MM.1S (cell line): ENCODE measurements around the gene ZNF300.

Source experiments
- DNase-seq: peaks from one replicate; pipeline ENCODE4 v3.0.0-alpha.2; 2015
- H2AFZ ChIP-seq: fragments of 300-600 bp; sonication (generic); 2 replicates; pipeline ENCODE4 v1.6.0; 2016; ENCODE audit warnings: antibody characterized with exemption, low read length
- H3F3A ChIP-seq: fragments of 300-600 bp; sonication (generic); 2 replicates; pipeline ENCODE4 v1.6.1; 2016; ENCODE audit warnings: mild to moderate bottlenecking, antibody characterized with exemption, low read length, moderate library complexity, mixed read lengths; ENCODE audit not compliant: insufficient read depth
- H3K27ac ChIP-seq: fragments of 300-600 bp; sonication (generic); 2 replicates; pipeline ENCODE4 v1.5.1; 2016; ENCODE audit warnings: mild to moderate bottlenecking, low read length
- H3K27me3 ChIP-seq: fragments of 300-600 bp; sonication (generic); replicated peaks from 2 replicates; pipeline ENCODE4 v1.6.0; 2016; ENCODE audit warnings: low read length; ENCODE audit not compliant: insufficient read depth
- H3K36me3 ChIP-seq: fragments of 300-600 bp; sonication (generic); replicated peaks from 2 replicates; pipeline ENCODE4 v1.6.1; 2016; ENCODE audit warnings: mild to moderate bottlenecking, low read length, mixed read lengths; ENCODE audit not compliant: insufficient read depth
- H3K4me1 ChIP-seq: fragments of 300-600 bp; sonication (generic); 2 replicates; pipeline ENCODE4 v1.6.1; 2016; ENCODE audit warnings: low read length, mixed read lengths
- H3K4me2 ChIP-seq: fragments of 300-600 bp; sonication (generic); 2 replicates; pipeline ENCODE4 v1.6.0; 2016; ENCODE audit warnings: low read depth, low read length
- H3K4me3 ChIP-seq: fragments of 300-600 bp; sonication (generic); 2 replicates; pipeline ENCODE4 v1.5.1; 2016; ENCODE audit warnings: low read length, mixed read lengths
- H3K79me2 ChIP-seq: fragments of 300-600 bp; sonication (generic); 2 replicates; pipeline ENCODE4 v1.6.1; 2016; ENCODE audit warnings: mixed run types, low read length, mixed read lengths
- H3K9ac ChIP-seq: fragments of 300-600 bp; sonication (generic); 2 replicates; pipeline ENCODE4 v1.6.1; 2016; ENCODE audit warnings: low read length, mixed read lengths
- H3K9me2 ChIP-seq: fragments of 300-600 bp; sonication (generic); replicated peaks from 2 replicates; pipeline ENCODE4 v1.6.1; 2016; ENCODE audit warnings: mild to moderate bottlenecking, low read length, mixed read lengths; ENCODE audit not compliant: insufficient read depth
- H3K9me3 ChIP-seq: fragments of 300-600 bp; sonication (generic); replicated peaks from 2 replicates; pipeline ENCODE4 v1.6.1; 2016; ENCODE audit warnings: mild to moderate bottlenecking, low read length, mixed read lengths; ENCODE audit not compliant: insufficient read depth
- H4K20me1 ChIP-seq: fragments of 300-600 bp; sonication (generic); 2 replicates; pipeline ENCODE4 v1.6.1; 2016; ENCODE audit warnings: mild to moderate bottlenecking, low read length, moderate library complexity, mixed read lengths; ENCODE audit not compliant: insufficient read depth
- EZH2 ChIP-seq: fragments of 300-600 bp; sonication (generic); optimal IDR thresholded peaks from 2 replicates; pipeline ENCODE3; 2017; ENCODE audit warnings: low read depth, mild to moderate bottlenecking, antibody characterized with exemption, low read length, mixed read lengths
- EZH2phosphoT487 ChIP-seq: fragments of 300-600 bp; sonication (generic); IDR thresholded peaks from 2 replicates; pipeline ENCODE4 v1.6.1; 2018; ENCODE audit warnings: antibody characterized with exemption, low read length
- TF ChIP-seq, protein P1 (sequence below): fragments of 300-600 bp; sonication (generic); IDR thresholded peaks from 2 replicates; pipeline ENCODE4 v1.5.1; 2016; ENCODE audit warnings: antibody characterized with exemption, low read length, mixed read lengths

The ZNF300 gene

DNA sequence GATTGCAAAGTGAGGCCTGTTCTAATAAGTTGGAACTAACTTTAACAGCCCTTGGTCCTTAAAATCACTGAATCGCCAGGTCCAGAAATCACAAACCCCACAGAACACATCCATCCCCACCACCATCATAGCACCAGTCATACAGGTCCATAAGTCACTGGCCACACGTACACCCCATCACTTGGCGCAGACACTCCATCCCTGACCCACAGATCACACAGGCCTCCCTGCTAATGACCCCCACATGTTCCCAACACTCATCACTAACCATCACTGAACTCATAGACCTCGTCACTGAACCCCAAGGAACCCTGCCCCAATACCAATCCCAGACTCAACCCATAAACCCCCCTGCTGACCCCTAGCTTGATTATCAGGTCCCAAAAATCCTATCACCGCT is 41.2 kb upstream of the ZNF300 start:
- Histone ChIP-seq H3K9me3 (no peaks in the 10 kb centered on the region), H3F3A (no peaks in the 10 kb centered on the region), H3K36me3 (no peaks in the 10 kb centered on the region), H3K4me1 (no peaks in the 10 kb centered on the region), H3K4me2 (no peak overlapping the region), H3K27ac (no peak overlapping the region), H4K20me1 (no peaks in the 10 kb centered on the region), H3K9ac (no peak overlapping the region), H3K27me3 (no peaks in the 10 kb centered on the region), H3K79me2 (no peaks in the 10 kb centered on the region), H3K4me3 (no peak overlapping the region), H2AFZ (no peak overlapping the region), H3K9me2 (no peaks in the 10 kb centered on the region)
- DNase-seq, result no peak
- TF ChIP-seq, protein P1, sequence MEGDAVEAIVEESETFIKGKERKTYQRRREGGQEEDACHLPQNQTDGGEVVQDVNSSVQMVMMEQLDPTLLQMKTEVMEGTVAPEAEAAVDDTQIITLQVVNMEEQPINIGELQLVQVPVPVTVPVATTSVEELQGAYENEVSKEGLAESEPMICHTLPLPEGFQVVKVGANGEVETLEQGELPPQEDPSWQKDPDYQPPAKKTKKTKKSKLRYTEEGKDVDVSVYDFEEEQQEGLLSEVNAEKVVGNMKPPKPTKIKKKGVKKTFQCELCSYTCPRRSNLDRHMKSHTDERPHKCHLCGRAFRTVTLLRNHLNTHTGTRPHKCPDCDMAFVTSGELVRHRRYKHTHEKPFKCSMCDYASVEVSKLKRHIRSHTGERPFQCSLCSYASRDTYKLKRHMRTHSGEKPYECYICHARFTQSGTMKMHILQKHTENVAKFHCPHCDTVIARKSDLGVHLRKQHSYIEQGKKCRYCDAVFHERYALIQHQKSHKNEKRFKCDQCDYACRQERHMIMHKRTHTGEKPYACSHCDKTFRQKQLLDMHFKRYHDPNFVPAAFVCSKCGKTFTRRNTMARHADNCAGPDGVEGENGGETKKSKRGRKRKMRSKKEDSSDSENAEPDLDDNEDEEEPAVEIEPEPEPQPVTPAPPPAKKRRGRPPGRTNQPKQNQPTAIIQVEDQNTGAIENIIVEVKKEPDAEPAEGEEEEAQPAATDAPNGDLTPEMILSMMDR, result no peak
- TF ChIP-seq EZH2phosphoT487, result no peak
- TF ChIP-seq EZH2, result no peak

DNA sequence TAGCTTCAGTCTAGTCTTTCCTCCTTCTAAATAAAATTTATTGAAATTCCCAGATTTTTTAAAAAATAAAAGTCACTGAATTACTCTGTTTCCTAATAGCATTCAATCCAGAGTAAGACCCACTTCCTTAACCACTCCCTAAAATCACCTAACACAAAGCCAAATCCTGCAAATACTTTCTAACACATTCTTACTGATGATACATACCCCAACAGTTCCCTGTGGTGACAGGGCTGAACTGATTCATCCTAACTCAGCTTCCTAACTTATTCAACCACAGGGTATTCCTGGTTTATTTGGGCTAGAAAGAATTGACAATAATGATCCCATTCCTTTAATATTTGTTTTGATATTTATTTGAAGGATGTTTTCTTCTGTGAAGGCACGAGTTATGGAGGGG is 40.7 kb upstream of the ZNF300 start:
- Histone ChIP-seq H3K9ac (no peak overlapping the region), H3K9me2 (no peaks in the 10 kb centered on the region), H3K79me2 (no peaks in the 10 kb centered on the region), H3F3A (no peaks in the 10 kb centered on the region), H3K27ac (no peak overlapping the region), H4K20me1 (no peaks in the 10 kb centered on the region), H2AFZ (no peak overlapping the region), H3K4me1 (no peaks in the 10 kb centered on the region), H3K4me3 (no peak overlapping the region), H3K36me3 (no peaks in the 10 kb centered on the region), H3K9me3 (no peaks in the 10 kb centered on the region), H3K4me2 (no peak overlapping the region), H3K27me3 (no peaks in the 10 kb centered on the region)
- no peak for DNase-seq
- no peak for TF ChIP-seq EZH2phosphoT487
- TF ChIP-seq EZH2, result no peak
- TF ChIP-seq, protein P1, result no peak

DNA sequence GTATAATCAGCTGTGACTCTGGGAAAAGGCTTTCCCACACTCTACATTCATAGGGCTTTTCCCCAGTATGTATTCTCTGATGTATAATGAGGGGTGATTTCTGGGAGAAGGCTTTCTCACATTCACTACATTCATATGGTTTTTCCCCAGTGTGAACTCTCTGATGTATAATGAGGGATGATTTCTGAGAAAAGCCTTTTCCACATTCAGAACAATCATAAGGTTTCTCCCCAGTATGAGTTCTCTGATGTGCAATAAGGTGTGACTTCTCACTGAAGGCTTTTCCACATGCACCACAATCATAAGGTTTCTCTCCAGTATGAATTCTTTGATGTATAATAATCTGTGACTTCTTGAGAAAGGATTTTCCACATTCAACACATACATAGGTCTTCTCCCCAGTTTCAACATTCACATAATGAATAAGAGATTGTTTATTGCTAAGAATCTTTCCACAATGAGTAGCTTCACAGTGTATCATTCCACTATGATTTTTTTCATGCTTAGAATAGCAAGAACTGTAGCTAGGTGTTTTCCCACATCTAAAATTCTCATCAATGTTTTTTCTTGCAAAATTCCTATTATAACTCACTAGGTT is 26.7 kb upstream of the ZNF300 start:
- Histone ChIP-seq H3K4me2 (no peak overlapping the region), H3F3A (no peaks in the 10 kb centered on the region), H4K20me1 (no peaks in the 10 kb centered on the region), H3K9ac (no peak overlapping the region), H3K9me2 (no peaks in the 10 kb centered on the region), H3K27me3 (no peaks in the 10 kb centered on the region), H2AFZ (no peak overlapping the region), H3K9me3 (no peaks in the 10 kb centered on the region), H3K4me1 (no peaks in the 10 kb centered on the region), H3K27ac (no peak overlapping the region), H3K36me3 (no peaks in the 10 kb centered on the region), H3K4me3 (no peak overlapping the region), H3K79me2 (no peaks in the 10 kb centered on the region)
- DNase-seq, result no peak
- TF ChIP-seq EZH2 (no peak), EZH2phosphoT487 (no peak)
- TF ChIP-seq, protein P1, result no peak
